ENCODE measurements around the gene LOXL4.

LOXL4 gene

DNA sequence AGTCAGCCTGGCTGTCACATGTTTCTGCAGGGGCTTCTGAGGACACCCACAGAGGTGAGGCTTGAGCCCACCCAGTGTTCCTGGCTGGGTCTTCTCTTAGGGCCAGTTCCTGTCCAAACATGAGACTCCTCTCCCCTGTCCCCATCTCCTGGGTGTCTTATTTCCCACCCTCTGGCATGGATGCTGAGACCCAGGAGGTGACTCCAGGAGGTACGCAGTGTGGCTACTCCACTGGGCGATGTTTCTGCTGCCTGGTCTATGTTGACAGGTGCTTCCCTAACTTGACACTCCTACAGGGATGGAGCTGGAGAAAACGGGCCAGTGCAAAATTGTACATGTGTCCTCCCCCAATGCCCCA is 26.3 kb upstream of the LOXL4 start:
- H3K4me3 ChIP-seq (ENCODE audit: low read length in 2 of 2) = no peak overlapping the region
- H3K27ac ChIP-seq (ENCODE audit: low read length) = no peak overlapping the region
- H3K36me3 ChIP-seq (ENCODE audit: control insufficient read depth in 2 of 2, insufficient read depth in 2 of 2, low read length in 2 of 2) = no peaks in the 10 kb centered on the region
- H3K4me1 ChIP-seq (ENCODE audit: control insufficient read depth, insufficient read depth, low read length) = peaks cover 26% of the 10 kb centered on the region
- no peaks in the 10 kb centered on the region for H3K9me3 ChIP-seq (ENCODE audit: control insufficient read depth in 2 of 2, low read length in 2 of 2)
- H3K9ac ChIP-seq (ENCODE audit: low read length in 2 of 2) = no peak overlapping the region
- H3K27me3 ChIP-seq (ENCODE audit: control insufficient read depth in 1 of 2, insufficient read depth in 2 of 2, low read length in 2 of 2) = no peaks in the 10 kb centered on the region

- no peak overlapping the region for H3K9ac ChIP-seq (ENCODE audit: low read length in 2 of 2)
- H3K9me3 ChIP-seq (ENCODE audit: control insufficient read depth in 2 of 2, low read length in 2 of 2) = no peaks in the 10 kb centered on the region
- H3K4me1 ChIP-seq (ENCODE audit: control insufficient read depth, insufficient read depth, low read length) = peaks cover 26% of the 10 kb centered on the region
- no peaks in the 10 kb centered on the region for H3K27me3 ChIP-seq (ENCODE audit: control insufficient read depth in 1 of 2, insufficient read depth in 2 of 2, low read length in 2 of 2)
- H3K36me3 ChIP-seq (ENCODE audit: control insufficient read depth in 2 of 2, insufficient read depth in 2 of 2, low read length in 2 of 2) = no peaks in the 10 kb centered on the region
- no peak overlapping the region for H3K27ac ChIP-seq (ENCODE audit: low read length)
- no peak overlapping the region for H3K4me3 ChIP-seq (ENCODE audit: low read length in 2 of 2)
Observed at GRCh38 chr10:98293550-98294269, 25.7 kb upstream of the LOXL4 start.

DNA sequence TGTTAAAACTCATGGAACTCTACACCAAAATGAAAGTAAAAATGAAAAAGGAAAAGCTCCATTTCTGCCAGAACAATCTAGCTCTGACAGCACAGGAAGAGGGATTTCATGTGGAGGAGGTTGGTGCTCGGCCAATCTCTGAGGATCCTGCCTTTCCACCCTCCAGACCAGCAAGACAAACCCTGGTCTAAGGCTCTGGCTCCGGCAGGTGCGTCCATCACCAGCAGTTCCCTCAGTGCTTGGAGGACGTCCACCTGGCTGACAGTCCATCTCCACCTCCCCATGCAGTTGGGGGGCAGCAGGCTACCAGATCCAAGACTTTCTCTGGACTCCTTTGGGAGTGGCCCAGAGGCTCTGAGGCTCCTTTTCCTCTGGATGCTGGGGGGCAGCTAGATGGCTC is 25.0 kb upstream of the LOXL4 start:
- H3K4me1 ChIP-seq (ENCODE audit: control insufficient read depth, insufficient read depth, low read length) = peaks cover 26% of the 10 kb centered on the region
- H3K9ac ChIP-seq (ENCODE audit: low read length in 2 of 2) = no peak overlapping the region
- H3K9me3 ChIP-seq (ENCODE audit: control insufficient read depth in 2 of 2, low read length in 2 of 2) = no peaks in the 10 kb centered on the region
- H3K27ac ChIP-seq (ENCODE audit: low read length) = no peak overlapping the region
- no peaks in the 10 kb centered on the region for H3K27me3 ChIP-seq (ENCODE audit: control insufficient read depth in 1 of 2, insufficient read depth in 2 of 2, low read length in 2 of 2)
- peak overlapping the region in 1 of 2 donors; percentile 29 for H3K4me3 ChIP-seq (ENCODE audit: low read length in 2 of 2)
- no peaks in the 10 kb centered on the region for H3K36me3 ChIP-seq (ENCODE audit: control insufficient read depth in 2 of 2, insufficient read depth in 2 of 2, low read length in 2 of 2)

- no peaks in the 10 kb centered on the region for H3K27me3 ChIP-seq (ENCODE audit: control insufficient read depth in 1 of 2, insufficient read depth in 2 of 2, low read length in 2 of 2)
- no peaks in the 10 kb centered on the region for H3K36me3 ChIP-seq (ENCODE audit: control insufficient read depth in 2 of 2, insufficient read depth in 2 of 2, low read length in 2 of 2)
- no peaks in the 10 kb centered on the region for H3K9me3 ChIP-seq (ENCODE audit: control insufficient read depth in 2 of 2, low read length in 2 of 2)
- no peak overlapping the region for H3K4me3 ChIP-seq (ENCODE audit: low read length in 2 of 2)
- no peak overlapping the region for H3K27ac ChIP-seq (ENCODE audit: low read length)
- peaks cover 15% of the 10 kb centered on the region for H3K4me1 ChIP-seq (ENCODE audit: control insufficient read depth, insufficient read depth, low read length)
- H3K9ac ChIP-seq (ENCODE audit: low read length in 2 of 2) = no peak overlapping the region
Observed at GRCh38 chr10:98289802-98290209, 21.8 kb upstream of the LOXL4 start.

DNA sequence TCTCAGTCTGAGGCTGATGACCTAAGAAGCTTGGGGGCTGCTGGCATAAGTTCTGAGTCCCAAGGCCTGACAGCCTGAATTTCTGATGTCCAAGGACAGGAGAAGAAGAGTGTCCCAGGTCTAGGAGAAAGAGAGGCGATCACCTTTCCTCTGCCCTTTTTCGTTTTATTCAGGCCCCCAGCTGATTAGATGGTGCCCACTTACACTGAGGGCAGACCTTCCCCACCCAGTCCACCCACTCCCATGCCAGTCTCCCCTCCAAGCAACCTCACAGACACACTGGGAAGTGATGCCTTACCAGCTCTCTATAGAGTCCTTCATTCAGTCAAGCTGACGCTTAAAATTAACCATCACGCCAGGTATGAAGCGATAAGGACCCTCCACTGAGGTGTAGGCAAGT is 19.3 kb upstream of the LOXL4 start:
- Histone ChIP-seq H3K4me1 (ENCODE audit: control insufficient read depth, insufficient read depth, low read length) (peaks cover 3% of the 10 kb centered on the region), H3K27me3 (ENCODE audit: control insufficient read depth in 1 of 2, insufficient read depth in 2 of 2, low read length in 2 of 2) (no peaks in the 10 kb centered on the region), H3K36me3 (ENCODE audit: control insufficient read depth in 2 of 2, insufficient read depth in 2 of 2, low read length in 2 of 2) (no peaks in the 10 kb centered on the region), H3K27ac (ENCODE audit: low read length) (no peak overlapping the region), H3K4me3 (ENCODE audit: low read length in 2 of 2) (no peak overlapping the region), H3K9me3 (ENCODE audit: control insufficient read depth in 2 of 2, low read length in 2 of 2) (no peaks in the 10 kb centered on the region), H3K9ac (ENCODE audit: low read length in 2 of 2) (no peak overlapping the region)

DNA sequence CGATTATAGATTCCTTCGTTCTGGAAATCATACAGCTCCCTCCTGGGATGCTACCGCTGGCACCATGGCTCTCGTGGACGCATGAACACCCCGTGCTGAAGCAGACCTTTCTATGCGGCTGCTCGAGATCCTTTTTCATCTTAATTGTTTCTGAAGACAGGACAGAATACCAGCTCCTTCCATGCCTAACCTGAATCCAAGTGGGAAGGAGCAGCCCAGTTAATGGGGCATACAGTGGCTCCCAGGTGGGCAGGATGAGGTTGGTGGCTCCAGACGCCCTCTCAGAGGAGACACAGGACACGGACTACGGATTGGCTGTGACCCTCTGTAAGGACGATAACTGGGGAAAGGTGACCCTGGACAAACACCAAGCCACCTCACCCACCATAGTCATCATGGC is 18.4 kb upstream of the LOXL4 start:
- Histone ChIP-seq H3K27me3 (ENCODE audit: control insufficient read depth in 1 of 2, insufficient read depth in 2 of 2, low read length in 2 of 2) (peaks cover 0 to 2% of the 10 kb centered on the region in 2 donors), H3K9ac (ENCODE audit: low read length in 2 of 2) (no peak overlapping the region), H3K27ac (ENCODE audit: low read length) (no peak overlapping the region), H3K36me3 (ENCODE audit: control insufficient read depth in 2 of 2, insufficient read depth in 2 of 2, low read length in 2 of 2) (no peaks in the 10 kb centered on the region), H3K9me3 (ENCODE audit: control insufficient read depth in 2 of 2, low read length in 2 of 2) (no peaks in the 10 kb centered on the region), H3K4me3 (ENCODE audit: low read length in 2 of 2) (no peak overlapping the region), H3K4me1 (ENCODE audit: control insufficient read depth, insufficient read depth, low read length) (peaks cover 3% of the 10 kb centered on the region)

- peaks cover 3% of the 10 kb centered on the region for H3K4me1 ChIP-seq (ENCODE audit: control insufficient read depth, insufficient read depth, low read length)
- H3K27ac ChIP-seq (ENCODE audit: low read length) = no peak overlapping the region
- H3K27me3 ChIP-seq (ENCODE audit: control insufficient read depth in 1 of 2, insufficient read depth in 2 of 2, low read length in 2 of 2) = peaks cover 0 to 2% of the 10 kb centered on the region in 2 donors
Observed at GRCh38 chr10:98285416-98285815, 17.4 kb upstream of the LOXL4 start.

GRCh38 chr10:98276311-98276710 is 8.3 kb upstream of the LOXL4 start:
- Histone ChIP-seq H3K27ac (ENCODE audit: low read length) (no peak overlapping the region), H3K4me1 (ENCODE audit: control insufficient read depth, insufficient read depth, low read length) (no peaks in the 10 kb centered on the region), H3K36me3 (ENCODE audit: control insufficient read depth in 2 of 2, insufficient read depth in 2 of 2, low read length in 2 of 2) (no peaks in the 10 kb centered on the region), H3K4me3 (ENCODE audit: low read length in 2 of 2) (no peak overlapping the region), H3K9ac (ENCODE audit: low read length in 2 of 2) (no peak overlapping the region), H3K27me3 (ENCODE audit: control insufficient read depth in 1 of 2, insufficient read depth in 2 of 2, low read length in 2 of 2) (no peaks in the 10 kb centered on the region), H3K9me3 (ENCODE audit: control insufficient read depth in 2 of 2, low read length in 2 of 2) (no peaks in the 10 kb centered on the region)

More at GRCh38 chr10:98285416-98285815, 17.4 kb upstream of the LOXL4 start:
- H3K9me3 ChIP-seq (ENCODE audit: control insufficient read depth in 2 of 2, low read length in 2 of 2) = no peaks in the 10 kb centered on the region
- H3K9ac ChIP-seq (ENCODE audit: low read length in 2 of 2) = no peak overlapping the region
- no peaks in the 10 kb centered on the region for H3K36me3 ChIP-seq (ENCODE audit: control insufficient read depth in 2 of 2, insufficient read depth in 2 of 2, low read length in 2 of 2)
- H3K4me3 ChIP-seq (ENCODE audit: low read length in 2 of 2) = no peak overlapping the region

DNA sequence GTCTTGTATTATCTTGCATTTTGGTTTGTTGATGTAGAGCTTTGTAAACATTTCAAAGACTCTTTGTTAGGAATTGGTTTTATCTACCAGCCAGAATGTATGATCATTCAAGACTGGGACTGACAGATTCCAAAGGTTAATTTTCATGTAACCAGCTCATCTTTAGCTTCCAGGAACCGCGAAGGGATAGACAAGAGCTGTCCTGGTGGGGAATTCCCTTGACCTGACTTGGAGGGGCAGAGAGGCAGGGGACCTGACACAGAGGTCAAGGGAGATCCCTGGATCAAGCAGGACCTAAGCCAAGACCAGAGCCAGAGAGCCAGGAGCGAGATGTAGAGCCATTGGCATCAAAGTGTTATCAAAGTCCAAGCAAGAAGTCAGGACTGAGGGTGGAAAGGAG is 6.6 kb upstream of the LOXL4 start:
- H3K27ac ChIP-seq (ENCODE audit: low read length) = no peak overlapping the region
- H3K4me3 ChIP-seq (ENCODE audit: low read length in 2 of 2) = no peak overlapping the region
- no peak overlapping the region for H3K9ac ChIP-seq (ENCODE audit: low read length in 2 of 2)

GRCh38 chr10:98273057-98273850 is 5.3 kb upstream of the LOXL4 start:
- peaks cover 23% of the 10 kb centered on the region for H3K4me1 ChIP-seq (ENCODE audit: control insufficient read depth, insufficient read depth, low read length)
- H3K9ac ChIP-seq (ENCODE audit: low read length in 2 of 2) = no peak overlapping the region
- H3K4me3 ChIP-seq (ENCODE audit: low read length in 2 of 2) = no peak overlapping the region
- no peak overlapping the region for H3K27ac ChIP-seq (ENCODE audit: low read length)
- no peaks in the 10 kb centered on the region for H3K9me3 ChIP-seq (ENCODE audit: control insufficient read depth in 2 of 2, low read length in 2 of 2)
- no peaks in the 10 kb centered on the region for H3K27me3 ChIP-seq (ENCODE audit: control insufficient read depth in 1 of 2, insufficient read depth in 2 of 2, low read length in 2 of 2)
- no peaks in the 10 kb centered on the region for H3K36me3 ChIP-seq (ENCODE audit: control insufficient read depth in 2 of 2, insufficient read depth in 2 of 2, low read length in 2 of 2)

More for the DNA sequence above, 6.6 kb upstream of the LOXL4 start:
- H3K36me3 ChIP-seq (ENCODE audit: control insufficient read depth in 2 of 2, insufficient read depth in 2 of 2, low read length in 2 of 2) = no peaks in the 10 kb centered on the region
- H3K4me1 ChIP-seq (ENCODE audit: control insufficient read depth, insufficient read depth, low read length) = peaks cover 12% of the 10 kb centered on the region
- H3K27me3 ChIP-seq (ENCODE audit: control insufficient read depth in 1 of 2, insufficient read depth in 2 of 2, low read length in 2 of 2) = no peaks in the 10 kb centered on the region
- H3K9me3 ChIP-seq (ENCODE audit: control insufficient read depth in 2 of 2, low read length in 2 of 2) = no peaks in the 10 kb centered on the region

DNA sequence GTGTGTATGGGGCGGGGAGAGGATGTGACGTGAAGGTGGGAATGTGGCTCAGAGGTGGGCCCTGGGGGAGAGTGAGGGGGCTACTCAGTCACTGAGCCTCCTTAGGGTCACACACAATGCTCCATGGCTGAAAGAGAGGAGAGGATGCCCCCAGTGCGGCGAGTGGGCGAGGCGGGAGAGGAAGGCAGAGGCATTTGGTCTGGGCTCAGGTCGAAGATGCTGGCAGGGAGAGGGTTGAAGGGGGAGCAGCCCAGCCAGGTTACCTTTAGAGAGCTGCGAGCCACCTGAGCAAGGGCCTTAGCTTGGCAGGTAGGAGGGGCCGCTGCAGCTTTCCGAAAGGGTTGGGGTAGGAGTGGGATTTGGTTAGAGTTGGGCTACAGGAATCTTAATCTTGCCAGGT is 4.7 kb upstream of the LOXL4 start:
- H3K36me3 ChIP-seq (ENCODE audit: control insufficient read depth in 2 of 2, insufficient read depth in 2 of 2, low read length in 2 of 2) = no peaks in the 10 kb centered on the region
- H3K9ac ChIP-seq (ENCODE audit: low read length in 2 of 2) = no peak overlapping the region
- H3K27ac ChIP-seq (ENCODE audit: low read length) = no peak overlapping the region
- no peaks in the 10 kb centered on the region for H3K27me3 ChIP-seq (ENCODE audit: control insufficient read depth in 1 of 2, insufficient read depth in 2 of 2, low read length in 2 of 2)
- no peak overlapping the region for H3K4me3 ChIP-seq (ENCODE audit: low read length in 2 of 2)
- peaks cover 27% of the 10 kb centered on the region for H3K4me1 ChIP-seq (ENCODE audit: control insufficient read depth, insufficient read depth, low read length)
- H3K9me3 ChIP-seq (ENCODE audit: control insufficient read depth in 2 of 2, low read length in 2 of 2) = no peaks in the 10 kb centered on the region

Measured in stomach smooth muscle (tissue), 2 donors.